Activated T-cell treated with anti-CD3 and anti-CD28 coated beads for 24 hours (primary cell): ENCODE data around the gene NEURL1.
"Not testable (repeated sequence)": the region's sequence is repeated elsewhere in the genome, so short reads cannot be mapped to it uniquely, and the experiment has no call there.

Experiments used
- DNase-seq: peaks from one replicate; pipeline ENCODE4 v3.0.0-alpha.2; 2020; ENCODE audit warnings: low read depth

The NEURL1 gene

DNA sequence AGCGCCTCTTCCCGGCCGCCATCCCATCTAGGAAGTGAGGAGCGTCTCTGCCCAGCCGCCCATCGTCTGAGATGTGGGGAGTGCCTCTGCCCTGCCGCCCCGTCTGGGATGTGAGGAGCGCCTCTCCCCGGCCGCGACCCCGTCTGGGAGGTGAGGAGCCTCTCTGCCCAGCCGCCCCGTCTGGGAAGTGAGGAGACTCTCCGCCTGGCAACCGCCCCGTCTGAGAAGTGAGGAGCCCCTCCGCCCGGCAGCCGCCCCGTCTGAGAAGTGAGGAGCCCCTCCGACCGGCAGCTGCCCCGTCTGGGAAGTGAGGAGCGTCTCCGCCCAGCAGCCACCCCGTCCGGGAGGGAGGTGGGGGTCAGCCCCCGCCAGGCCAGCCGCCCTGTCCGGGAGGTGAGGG, 113.5 kb downstream of the NEURL1 start:
- DNase-seq, result not testable (repeated sequence)

DNA sequence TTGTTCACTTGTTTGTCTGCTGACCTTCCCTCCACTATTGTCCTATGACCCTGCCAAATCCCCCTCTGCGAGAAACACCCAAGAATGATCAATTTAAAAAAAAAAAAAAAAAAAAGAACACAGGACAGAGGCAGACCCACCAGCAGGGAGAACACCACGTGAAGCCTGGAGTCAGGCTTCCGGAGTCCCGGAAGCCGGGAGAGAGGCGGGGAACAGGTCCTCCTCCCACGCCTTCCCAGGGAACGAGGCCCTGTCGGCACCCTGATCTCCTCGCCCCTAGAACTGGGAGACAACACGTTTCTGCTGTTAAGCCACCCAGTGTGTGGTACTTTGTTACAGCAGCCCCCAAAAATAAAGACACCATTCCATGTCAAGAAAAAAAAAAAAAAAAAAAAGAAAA, 114.6 kb downstream of the NEURL1 start:
- not testable (repeated sequence) for DNase-seq

GRCh38 chr10:103609231-103610082, 116.0 kb downstream of the NEURL1 start:
- DNase-seq, result no peak

DNA sequence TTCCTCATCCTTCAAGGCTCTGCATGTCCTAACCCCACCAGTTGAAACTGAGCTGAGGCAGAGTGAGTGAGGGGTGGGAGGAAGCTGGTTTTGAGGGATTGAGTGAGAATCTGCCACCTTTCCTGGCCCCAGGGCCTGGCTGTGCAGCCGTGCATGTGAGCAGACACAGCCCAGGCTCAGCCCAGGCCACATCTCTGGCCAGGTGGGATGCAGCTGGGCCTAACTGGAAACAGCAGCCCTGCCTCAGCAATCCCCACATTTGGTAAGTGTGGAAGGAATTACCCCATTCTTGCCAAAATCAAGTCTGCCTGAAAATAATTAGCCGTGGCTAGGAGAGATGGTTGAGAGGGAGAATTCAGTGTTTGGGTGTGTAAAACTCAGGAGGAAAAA, 116.6 kb downstream of the NEURL1 start:
- DNase-seq, result no peak

GRCh38 chr10:103610921-103611511, 117.5 kb downstream of the NEURL1 start:
- no peak for DNase-seq

DNA sequence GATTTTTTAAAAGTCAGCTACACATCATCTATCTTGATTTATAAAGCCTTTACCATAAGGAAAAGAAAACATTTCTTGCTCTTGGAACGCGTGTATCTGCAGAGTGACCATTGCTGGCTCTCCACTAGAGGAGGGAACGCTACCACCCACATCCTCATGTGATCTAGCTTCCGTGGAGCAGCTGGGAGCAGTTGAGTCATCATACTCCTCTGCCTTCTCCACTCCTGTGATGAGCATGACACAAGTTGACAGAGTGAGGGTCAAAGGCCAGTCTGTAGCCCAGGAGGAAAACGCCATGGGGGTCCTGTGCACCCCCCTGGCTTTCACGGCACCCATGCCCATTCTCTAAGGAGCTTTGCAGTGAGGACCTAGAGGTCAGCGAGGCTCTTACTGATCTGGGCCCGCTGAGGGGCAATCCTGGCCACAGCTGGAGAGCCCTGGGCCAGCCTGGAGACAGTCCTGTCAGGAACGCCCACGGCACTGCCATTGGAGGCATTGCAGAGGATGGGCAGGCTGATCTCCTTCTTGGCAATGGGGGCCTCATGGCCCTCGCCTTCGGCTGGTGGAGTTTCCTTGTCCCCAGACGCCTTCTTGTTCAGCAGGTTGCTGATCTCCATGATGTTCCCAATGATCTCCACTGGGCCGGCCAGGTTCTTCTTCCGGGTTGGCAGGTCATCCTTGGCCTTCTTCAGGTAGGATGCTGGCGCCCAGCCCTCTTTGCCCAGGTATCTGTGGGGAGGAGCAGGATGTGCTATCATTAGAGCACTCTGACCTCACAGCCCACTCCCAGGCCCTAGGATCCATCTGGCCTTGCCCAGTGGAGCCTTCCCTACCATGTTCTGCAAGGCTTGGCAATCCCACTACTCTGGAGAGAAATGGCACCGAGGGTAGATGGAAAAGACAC, 119.2 kb downstream of the NEURL1 start:
- no peak for DNase-seq

DNA sequence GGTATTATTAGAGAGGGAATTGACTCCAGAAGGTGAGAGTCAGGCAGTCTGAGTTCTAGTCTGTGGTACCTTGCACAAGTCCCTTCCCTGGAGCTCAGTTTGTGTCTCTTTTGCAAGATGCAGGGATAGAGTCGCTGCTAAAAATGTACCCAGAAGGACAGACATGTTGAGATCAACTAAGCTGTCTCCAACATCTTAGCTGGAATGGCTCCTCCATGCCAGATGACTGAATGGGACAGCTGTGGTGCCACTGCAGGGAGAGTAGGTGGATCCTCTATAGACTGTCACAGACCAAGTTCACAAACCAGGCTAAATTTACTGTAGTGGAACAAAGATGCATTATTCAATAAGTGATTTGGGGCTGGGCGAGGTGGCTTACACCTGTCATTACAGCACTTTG, 120.1 kb downstream of the NEURL1 start:
- no peak for DNase-seq

GRCh38 chr10:103614306-103615158, 121.0 kb downstream of the NEURL1 start:
- DNase-seq, result no peak

GRCh38 chr10:103616705-103617601, 123.4 kb downstream of the NEURL1 start:
- DNase-seq, result no peak

DNA sequence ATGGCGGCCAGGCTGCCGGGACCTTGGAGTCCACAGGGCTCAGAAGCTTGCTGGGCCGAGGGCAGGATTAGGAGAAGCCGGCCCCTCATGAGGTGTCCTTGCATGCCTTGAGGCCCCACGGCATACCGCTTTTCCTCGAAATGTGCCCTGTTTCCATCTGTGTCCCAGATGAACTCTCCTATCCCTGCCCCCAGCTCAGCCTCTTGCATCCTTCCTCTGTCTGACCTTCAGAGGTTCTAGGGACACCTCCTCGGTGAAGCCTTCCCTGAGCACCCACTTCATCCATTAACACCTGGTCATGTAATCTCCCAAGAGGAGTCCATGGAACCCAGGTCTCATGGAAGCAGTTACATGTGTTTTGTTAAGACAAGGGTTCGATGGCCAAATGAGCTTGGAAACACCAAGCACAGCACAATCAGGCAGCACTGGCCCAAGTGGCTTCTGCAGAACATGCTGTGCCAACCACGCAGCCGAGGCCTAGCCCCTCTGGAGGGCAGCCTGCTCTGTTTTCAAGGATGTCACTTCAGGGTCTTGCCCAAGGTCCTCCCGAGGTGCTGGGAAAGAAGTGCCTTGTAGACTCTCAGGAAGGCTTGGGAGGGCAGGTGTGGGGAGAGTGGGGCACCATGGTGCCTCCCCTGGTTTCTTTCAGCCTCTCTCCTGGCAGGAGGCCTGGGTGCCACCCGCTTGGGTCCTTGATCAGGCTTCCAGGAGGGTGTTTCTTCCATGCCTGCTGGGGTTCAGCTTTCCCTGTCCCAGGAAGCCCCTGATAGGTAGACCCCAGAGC, 124.3 kb downstream of the NEURL1 start:
- DNase-seq, result no peak

GRCh38 chr10:103618575-103619423, 125.3 kb downstream of the NEURL1 start:
- DNase-seq, result no peak

- DNase-seq, result no peak
Observed at GRCh38 chr10:103619424-103620351, 126.2 kb downstream of the NEURL1 start.

DNA sequence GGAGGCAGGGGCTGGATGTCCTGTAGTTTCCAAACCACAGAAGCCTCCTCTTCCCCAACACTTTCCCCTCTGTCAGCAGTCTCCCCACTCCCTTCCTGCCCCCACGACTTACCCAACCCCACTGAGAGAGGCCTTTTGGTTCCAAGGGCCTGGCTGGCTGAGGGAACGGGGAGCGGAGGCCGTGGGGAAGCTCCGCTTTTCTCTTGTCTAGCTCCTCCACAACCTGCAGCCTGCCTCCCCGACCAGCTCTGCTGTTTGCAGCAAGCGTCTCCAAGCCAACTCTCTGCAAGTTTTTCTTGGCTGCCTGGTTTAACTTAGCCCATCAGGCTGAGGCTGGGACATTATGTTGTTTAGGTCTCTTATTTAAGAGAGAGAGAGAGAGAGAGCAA, 126.8 kb downstream of the NEURL1 start:
- DNase-seq, result no peak

DNA sequence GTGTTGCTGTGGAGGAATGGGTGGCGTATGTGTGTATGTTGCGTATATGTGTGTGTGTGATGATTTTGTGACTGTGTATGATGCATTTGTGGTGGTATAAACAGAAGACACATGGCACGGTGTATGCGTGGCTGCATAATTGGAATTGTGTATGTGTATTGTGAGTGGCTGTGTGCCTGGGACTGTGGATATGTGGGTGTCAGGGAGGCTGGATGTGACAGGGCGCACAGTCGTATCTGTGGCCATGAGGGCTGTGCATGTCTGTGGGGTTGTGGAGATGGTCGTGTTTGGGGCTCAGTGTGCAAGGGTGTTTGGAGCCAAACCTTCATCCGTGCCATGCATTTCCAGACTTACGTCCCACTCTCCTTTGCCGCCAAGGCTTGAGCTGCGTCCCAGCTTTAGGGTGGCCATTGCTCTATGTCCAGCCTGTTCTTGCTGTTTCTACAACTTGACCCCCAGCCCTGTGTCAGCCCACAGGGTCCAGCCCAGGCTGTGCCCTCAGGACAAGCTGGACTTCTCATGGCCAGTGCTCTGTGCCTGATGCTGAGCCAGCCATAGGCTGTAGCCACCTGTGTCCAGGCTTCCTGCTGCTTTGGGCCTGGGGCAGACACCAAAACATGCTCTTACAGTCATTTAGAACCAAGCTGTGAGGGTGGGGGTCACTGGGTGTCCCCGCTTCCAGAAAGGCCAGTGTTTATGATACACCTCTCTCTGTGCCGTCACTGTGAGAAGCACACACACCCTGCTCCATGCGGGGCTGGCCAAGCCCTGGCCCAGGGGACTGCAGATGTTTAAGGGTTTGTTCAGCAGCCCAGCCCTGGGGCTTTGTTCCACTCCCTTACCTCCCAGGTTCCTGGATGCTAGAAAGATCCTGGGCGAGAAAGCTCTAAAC, 127.6 kb downstream of the NEURL1 start:
- no peak for DNase-seq

DNA sequence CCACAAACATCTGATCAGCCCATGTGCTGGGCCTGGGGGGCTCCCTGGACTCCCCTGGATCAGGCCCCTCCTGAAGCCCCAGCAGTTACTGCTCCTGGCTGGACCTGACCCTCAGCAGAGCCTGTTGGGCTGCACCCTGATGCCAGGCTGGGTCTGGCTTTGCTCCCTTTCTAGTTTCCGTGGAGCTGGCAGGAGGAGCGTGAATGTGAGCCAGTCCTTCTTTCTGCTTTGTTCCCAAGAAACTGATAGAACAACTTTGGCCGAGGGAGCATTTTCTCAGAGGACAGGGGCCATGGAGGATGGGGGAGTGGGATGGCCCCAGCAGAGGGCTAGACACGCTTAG, 128.2 kb downstream of the NEURL1 start:
- DNase-seq, result no peak

DNA sequence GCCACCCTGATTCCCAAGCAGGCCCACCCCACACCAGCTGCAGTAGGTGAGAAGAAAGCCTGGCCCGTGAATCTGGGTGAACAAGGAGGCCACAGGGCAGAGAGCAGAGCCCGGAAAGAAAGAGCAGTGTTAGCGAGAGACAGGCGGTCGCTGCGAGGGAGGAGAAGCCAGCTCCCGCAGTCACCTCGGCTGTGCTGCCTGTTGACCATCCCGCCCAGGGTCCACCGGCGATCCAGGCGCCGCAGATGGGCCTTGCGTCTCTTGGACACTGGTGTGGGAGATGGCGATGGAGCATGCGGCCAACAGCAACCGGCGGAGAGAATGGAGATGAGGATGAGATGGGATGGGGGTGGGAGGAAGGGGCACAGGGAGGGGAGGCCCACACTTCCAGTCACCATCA, 128.8 kb downstream of the NEURL1 start:
- no peak for DNase-seq
